HepG2 (cell line): ENCODE results near the gene FBXW2. TPM values are rescaled to one million over a fixed set of nuclear protein-coding genes. Genes with fewer than 3 reads are reported as not detected.

Experiments
- CAMTA2 ChIP-seq: sonication (generic); formaldehyde crosslinking; IDR thresholded peaks from 2 replicates; pipeline ENCODE4 v1.4.0; 2020; ENCODE audit warnings: mild to moderate bottlenecking, missing genetic modification reagents, borderline replicate concordance
- KDM2A ChIP-seq: sonication (generic); formaldehyde crosslinking; IDR thresholded peaks from 2 replicates; pipeline ENCODE4 v1.4.0; 2020; ENCODE audit warnings: low read depth, missing genetic modification reagents, borderline replicate concordance
- MXI1 ChIP-seq: IDR thresholded peaks from 3 replicates; pipeline ENCODE4 v1.6.1; 2012; ENCODE audit warnings: low read depth, low read length, inconsistent platforms, borderline replicate concordance
- NCOR1 ChIP-seq: fragments of 200-600 bp; sonication (generic); IDR thresholded peaks from 2 replicates; pipeline ENCODE4 v1.7.0; 2017; ENCODE audit warnings: antibody characterized with exemption, low read length, borderline replicate concordance
- SMC3 ChIP-seq: IDR thresholded peaks from 2 replicates; pipeline ENCODE4 v1.6.1; 2011; ENCODE audit warnings: low read length, improper control_type of control experiment
- ZBTB3 ChIP-seq: sonication (generic); formaldehyde crosslinking; IDR thresholded peaks from 2 replicates; pipeline ENCODE4 v1.4.0; 2020; ENCODE audit warnings: low read depth, mild to moderate bottlenecking, moderate library complexity, missing genetic modification reagents, borderline replicate concordance
- ZNF282 ChIP-seq: fragments of 450-650 bp; IDR thresholded peaks from 2 replicates; pipeline ENCODE4 v1.6.1; 2018; ENCODE audit not compliant: partially characterized antibody
- ZNF33A ChIP-seq: sonication (generic); formaldehyde crosslinking; IDR thresholded peaks from 2 replicates; pipeline ENCODE4 v1.5.1; 2020; ENCODE audit warnings: missing genetic modification reagents, mild to moderate bottlenecking, moderate library complexity, borderline replicate concordance
- ZNF572 ChIP-seq: sonication (generic); formaldehyde crosslinking; IDR thresholded peaks from 2 replicates; pipeline ENCODE4 v1.5.1; 2020; ENCODE audit warnings: mild to moderate bottlenecking, missing genetic modification reagents
- ZNF619 ChIP-seq: sonication (generic); formaldehyde crosslinking; IDR thresholded peaks from 2 replicates; pipeline ENCODE4 v1.4.0; 2020; ENCODE audit warnings: mild to moderate bottlenecking, missing genetic modification reagents
- ZNF629 ChIP-seq: sonication (generic); formaldehyde crosslinking; conservative IDR thresholded peaks from 2 replicates; pipeline ENCODE4 v1.5.0; 2020; ENCODE audit warnings: missing genetic modification reagents
- ZNF724P ChIP-seq: sonication (generic); formaldehyde crosslinking; IDR thresholded peaks from 2 replicates; pipeline ENCODE4 v1.8.0; 2022; ENCODE audit warnings: missing genetic modification reagents, borderline replicate concordance
- polyA plus RNA-seq, 8 experiments: library from polyadenylated mRNA; depleted of rRNA in 3 of 8; stranded (reverse) in 7 of 8; unstranded in 1 of 8; fragments of >200 nt; fragmentation: Illumina TruSeq in 4 of 8; extraction: Trizol in 4 of 8; gene quantifications; 2 replicates each; pipeline versions ENCODE4 v1.2.1 to v1.2.3, GENCODE V29; 2011 to 2016; ENCODE audit warnings: low read depth in 4 of 8, missing spikeins in 1 of 8, mixed read lengths in 1 of 8; ENCODE audit not compliant: insufficient read depth in 1 of 8
- total RNA-seq, 5 experiments: library from RNA; depleted of rRNA; stranded (reverse); fragments of >200 nt; fragmentation: Illumina TruSeq; extraction: Trizol; gene quantifications; 2 replicates each; pipeline ENCODE4 v1.2.3, GENCODE V29; 2016; ENCODE audit warnings: low read depth in 1 of 5
- TF ChIP-seq, protein P1 (sequence below): sonication (generic); formaldehyde crosslinking; IDR thresholded peaks from 2 replicates; pipeline ENCODE4 v1.8.0; 2023; ENCODE audit warnings: mild to moderate bottlenecking, missing genetic modification reagents
- TF ChIP-seq, protein P2 (sequence below): sonication (generic); formaldehyde crosslinking; IDR thresholded peaks from 2 replicates; pipeline ENCODE4 v1.4.0; 2020; ENCODE audit warnings: missing genetic modification reagents
- TF ChIP-seq, protein P3 (sequence below): sonication (generic); formaldehyde crosslinking; IDR thresholded peaks from 2 replicates; pipeline ENCODE4 v1.4.0; 2020; ENCODE audit warnings: missing genetic modification reagents, borderline replicate concordance
- TF ChIP-seq, protein P4 (sequence below): sonication (generic); formaldehyde crosslinking; IDR thresholded peaks from 2 replicates; pipeline ENCODE4 v1.4.0; 2020; ENCODE audit warnings: missing genetic modification reagents
- TF ChIP-seq, protein P5 (sequence below): sonication (generic); formaldehyde crosslinking; IDR thresholded peaks from 2 replicates; pipeline ENCODE4 v1.4.0; 2020; ENCODE audit warnings: missing genetic modification reagents

FBXW2 gene
- total and polyA plus RNA-seq, 2 of the 13 experiments (the other 11 are each of a cell fraction or from before 2014, with no cell fraction given): 35.4 to 43.1 TPM

DNA sequence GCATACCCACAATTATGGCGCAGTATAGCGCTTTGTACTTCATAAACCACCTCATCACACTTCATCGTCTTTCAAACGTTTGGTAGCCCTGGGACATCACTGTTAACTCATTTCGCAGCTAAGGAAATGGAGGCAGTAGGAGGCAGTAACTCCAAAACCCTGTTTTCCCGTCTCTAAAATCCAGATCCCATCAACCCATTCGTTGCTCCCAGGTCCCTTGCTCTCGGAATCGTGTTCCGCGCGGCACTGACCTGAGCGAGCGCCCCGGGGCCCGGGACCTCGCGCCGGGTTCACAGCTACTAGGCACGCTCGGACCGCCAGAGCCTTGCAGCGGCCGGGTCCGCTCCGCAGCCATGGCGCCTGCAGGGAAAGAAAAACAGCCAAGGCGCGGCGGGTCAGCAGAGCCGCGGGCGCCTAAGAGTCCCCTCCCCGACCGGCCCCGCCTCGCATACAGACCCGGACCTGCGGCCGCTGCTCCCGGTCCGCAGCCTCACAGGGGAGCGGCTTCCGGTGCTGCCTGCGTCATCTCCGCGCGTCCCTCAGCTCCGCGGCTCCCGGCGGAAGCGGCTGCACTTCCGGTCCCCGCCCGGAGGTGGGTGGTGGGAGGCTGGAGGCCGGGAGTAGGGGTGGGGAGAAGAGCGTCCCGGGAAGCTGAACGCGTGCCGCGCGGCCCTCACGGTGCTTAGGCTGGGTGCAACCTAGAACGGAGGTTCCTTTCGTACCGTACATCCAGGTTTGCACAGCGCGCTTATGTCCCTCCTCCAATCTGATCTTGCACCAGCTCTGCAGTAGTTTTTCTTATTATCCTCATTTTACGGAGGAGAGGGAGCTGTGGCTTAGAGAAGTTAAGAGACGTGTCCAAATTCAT, at the start of gene FBXW2 (continued):
- TF ChIP-seq, protein P1, sequence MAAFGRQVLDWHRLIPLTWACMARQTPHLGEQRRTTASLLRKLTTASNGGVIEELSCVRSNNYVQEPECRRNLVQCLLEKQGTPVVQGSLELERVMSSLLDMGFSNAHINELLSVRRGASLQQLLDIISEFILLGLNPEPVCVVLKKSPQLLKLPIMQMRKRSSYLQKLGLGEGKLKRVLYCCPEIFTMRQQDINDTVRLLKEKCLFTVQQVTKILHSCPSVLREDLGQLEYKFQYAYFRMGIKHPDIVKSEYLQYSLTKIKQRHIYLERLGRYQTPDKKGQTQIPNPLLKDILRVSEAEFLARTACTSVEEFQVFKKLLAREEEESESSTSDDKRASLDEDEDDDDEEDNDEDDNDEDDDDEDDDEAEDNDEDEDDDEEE (CRISPR knock-in tag): peak; percentile 53; the same call in 1 of the 2 replicates
- TF ChIP-seq SMC3 (no peak; the same call in 1 of the 2 replicates), ZNF33A (CRISPR knock-in tag) (no peak), ZNF724P (no peak; the same call in 1 of the 2 replicates), MXI1 (peak; percentile 80; the same call in 1 of the 3 replicates), KDM2A (CRISPR knock-in tag) (peak; percentile 99), ZNF282 (no peak), NCOR1 (no peak), ZNF572 (peak; percentile 57; the same call in 1 of the 2 replicates), ZNF619 (CRISPR knock-in tag) (peak; percentile 44; the same call in 1 of the 2 replicates), ZBTB3 (CRISPR knock-in tag) (0 out of 2 replicates have a peak, but pooled peaks have one; percentile 55), ZNF629 (CRISPR knock-in tag) (peak; percentile 54), CAMTA2 (peak; percentile 85; the same call in 1 of the 2 replicates)
- TF ChIP-seq, protein P2, sequence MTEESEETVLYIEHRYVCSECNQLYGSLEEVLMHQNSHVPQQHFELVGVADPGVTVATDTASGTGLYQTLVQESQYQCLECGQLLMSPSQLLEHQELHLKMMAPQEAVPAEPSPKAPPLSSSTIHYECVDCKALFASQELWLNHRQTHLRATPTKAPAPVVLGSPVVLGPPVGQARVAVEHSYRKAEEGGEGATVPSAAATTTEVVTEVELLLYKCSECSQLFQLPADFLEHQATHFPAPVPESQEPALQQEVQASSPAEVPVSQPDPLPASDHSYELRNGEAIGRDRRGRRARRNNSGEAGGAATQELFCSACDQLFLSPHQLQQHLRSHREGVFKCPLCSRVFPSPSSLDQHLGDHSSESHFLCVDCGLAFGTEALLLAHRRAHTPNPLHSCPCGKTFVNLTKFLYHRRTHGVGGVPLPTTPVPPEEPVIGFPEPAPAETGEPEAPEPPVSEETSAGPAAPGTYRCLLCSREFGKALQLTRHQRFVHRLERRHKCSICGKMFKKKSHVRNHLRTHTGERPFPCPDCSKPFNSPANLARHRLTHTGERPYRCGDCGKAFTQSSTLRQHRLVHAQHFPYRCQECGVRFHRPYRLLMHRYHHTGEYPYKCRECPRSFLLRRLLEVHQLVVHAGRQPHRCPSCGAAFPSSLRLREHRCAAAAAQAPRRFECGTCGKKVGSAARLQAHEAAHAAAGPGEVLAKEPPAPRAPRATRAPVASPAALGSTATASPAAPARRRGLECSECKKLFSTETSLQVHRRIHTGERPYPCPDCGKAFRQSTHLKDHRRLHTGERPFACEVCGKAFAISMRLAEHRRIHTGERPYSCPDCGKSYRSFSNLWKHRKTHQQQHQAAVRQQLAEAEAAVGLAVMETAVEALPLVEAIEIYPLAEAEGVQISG (CRISPR knock-in tag): peak; percentile 96
- TF ChIP-seq, protein P3, sequence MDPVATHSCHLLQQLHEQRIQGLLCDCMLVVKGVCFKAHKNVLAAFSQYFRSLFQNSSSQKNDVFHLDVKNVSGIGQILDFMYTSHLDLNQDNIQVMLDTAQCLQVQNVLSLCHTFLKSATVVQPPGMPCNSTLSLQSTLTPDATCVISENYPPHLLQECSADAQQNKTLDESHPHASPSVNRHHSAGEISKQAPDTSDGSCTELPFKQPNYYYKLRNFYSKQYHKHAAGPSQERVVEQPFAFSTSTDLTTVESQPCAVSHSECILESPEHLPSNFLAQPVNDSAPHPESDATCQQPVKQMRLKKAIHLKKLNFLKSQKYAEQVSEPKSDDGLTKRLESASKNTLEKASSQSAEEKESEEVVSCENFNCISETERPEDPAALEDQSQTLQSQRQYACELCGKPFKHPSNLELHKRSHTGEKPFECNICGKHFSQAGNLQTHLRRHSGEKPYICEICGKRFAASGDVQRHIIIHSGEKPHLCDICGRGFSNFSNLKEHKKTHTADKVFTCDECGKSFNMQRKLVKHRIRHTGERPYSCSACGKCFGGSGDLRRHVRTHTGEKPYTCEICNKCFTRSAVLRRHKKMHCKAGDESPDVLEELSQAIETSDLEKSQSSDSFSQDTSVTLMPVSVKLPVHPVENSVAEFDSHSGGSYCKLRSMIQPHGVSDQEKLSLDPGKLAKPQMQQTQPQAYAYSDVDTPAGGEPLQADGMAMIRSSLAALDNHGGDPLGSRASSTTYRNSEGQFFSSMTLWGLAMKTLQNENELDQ (CRISPR knock-in tag): no peak
- TF ChIP-seq, protein P4, sequence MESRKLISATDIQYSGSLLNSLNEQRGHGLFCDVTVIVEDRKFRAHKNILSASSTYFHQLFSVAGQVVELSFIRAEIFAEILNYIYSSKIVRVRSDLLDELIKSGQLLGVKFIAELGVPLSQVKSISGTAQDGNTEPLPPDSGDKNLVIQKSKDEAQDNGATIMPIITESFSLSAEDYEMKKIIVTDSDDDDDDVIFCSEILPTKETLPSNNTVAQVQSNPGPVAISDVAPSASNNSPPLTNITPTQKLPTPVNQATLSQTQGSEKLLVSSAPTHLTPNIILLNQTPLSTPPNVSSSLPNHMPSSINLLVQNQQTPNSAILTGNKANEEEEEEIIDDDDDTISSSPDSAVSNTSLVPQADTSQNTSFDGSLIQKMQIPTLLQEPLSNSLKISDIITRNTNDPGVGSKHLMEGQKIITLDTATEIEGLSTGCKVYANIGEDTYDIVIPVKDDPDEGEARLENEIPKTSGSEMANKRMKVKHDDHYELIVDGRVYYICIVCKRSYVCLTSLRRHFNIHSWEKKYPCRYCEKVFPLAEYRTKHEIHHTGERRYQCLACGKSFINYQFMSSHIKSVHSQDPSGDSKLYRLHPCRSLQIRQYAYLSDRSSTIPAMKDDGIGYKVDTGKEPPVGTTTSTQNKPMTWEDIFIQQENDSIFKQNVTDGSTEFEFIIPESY: peak; percentile 55; the same call in 1 of the 2 replicates
- TF ChIP-seq, protein P5, sequence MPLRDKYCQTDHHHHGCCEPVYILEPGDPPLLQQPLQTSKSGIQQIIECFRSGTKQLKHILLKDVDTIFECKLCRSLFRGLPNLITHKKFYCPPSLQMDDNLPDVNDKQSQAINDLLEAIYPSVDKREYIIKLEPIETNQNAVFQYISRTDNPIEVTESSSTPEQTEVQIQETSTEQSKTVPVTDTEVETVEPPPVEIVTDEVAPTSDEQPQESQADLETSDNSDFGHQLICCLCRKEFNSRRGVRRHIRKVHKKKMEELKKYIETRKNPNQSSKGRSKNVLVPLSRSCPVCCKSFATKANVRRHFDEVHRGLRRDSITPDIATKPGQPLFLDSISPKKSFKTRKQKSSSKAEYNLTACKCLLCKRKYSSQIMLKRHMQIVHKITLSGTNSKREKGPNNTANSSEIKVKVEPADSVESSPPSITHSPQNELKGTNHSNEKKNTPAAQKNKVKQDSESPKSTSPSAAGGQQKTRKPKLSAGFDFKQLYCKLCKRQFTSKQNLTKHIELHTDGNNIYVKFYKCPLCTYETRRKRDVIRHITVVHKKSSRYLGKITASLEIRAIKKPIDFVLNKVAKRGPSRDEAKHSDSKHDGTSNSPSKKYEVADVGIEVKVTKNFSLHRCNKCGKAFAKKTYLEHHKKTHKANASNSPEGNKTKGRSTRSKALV (CRISPR knock-in tag): peak; percentile 78
